Cortex of kidney (tissue), 1 donor: ENCODE measurements around the gene GNA12.

ENCODE experiments used
- DNase-seq: peaks from one replicate; lab custom pipeline; 2025; lab: John Stamatoyannopoulos, UW

Gene GNA12

DNA sequence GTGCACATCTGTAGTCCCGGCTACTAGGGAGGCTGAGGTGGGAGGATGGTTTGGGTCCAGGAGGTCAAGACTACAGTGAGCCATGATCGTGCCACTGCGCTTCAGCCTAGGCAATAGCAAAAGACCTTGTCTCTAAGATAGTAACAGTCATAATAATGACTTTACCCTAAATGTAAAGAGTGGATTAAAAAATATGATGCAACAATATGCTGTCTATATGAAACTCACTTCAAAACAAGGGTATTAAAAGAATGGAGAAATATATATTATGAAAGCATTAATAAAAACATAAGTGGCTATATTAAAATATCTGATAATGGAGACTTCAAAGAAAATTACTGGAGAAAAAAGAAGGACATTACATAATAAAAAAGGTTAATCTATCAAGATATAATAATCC lies 5.7 kb downstream of the GNA12 start:
- no peak for DNase-seq

DNA sequence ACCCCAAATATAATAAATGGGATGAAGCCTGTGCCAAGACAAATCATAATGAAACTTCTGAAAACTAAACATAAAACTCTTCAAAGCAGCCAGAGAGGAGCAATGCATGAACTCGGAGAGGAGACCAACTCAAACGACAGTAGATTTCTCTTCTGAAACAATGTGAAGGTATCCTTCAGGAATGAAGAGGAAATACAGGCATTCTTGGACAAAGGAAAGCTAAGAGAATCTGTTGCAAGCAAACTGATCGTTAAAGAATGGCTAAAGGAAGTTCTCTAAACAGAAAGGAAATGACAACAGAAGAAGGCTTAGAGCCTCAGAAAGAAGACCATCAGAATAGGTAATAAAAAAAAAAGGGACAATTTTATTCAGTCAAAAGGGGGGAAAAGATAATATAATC lies 6.6 kb downstream of the GNA12 start:
- no peak for DNase-seq

DNA sequence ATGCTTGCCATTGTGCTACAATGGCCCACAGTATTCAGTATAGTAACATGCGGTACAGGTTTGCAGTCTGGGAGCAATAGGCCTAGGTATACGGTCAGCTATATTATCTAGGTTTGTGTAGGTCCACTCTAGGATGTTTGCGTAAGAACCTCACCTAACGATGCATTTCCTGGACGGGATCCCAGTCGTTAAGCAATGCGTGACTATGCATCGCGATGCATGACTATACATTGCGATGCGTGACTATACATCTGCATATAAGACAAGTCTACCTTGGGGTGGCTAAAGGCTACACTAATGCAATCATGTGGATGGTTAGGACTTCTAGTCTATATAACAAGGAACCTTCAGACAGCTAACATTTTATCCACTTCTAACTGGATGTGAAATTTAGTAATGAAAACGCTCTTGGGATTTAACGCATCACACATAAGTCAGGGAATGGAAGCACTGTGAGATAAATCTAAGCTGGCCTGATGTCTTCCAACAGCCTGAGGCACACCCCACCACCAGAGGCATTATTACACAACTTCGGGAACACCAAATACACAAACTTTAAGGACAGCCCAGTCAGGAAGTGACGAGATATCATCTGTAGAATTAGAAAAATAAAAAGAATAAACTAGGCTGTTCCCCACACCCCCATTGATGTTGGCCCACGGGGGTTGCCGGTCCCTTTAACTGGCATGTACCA lies 9.2 kb downstream of the GNA12 start:
- no peak for DNase-seq

DNA sequence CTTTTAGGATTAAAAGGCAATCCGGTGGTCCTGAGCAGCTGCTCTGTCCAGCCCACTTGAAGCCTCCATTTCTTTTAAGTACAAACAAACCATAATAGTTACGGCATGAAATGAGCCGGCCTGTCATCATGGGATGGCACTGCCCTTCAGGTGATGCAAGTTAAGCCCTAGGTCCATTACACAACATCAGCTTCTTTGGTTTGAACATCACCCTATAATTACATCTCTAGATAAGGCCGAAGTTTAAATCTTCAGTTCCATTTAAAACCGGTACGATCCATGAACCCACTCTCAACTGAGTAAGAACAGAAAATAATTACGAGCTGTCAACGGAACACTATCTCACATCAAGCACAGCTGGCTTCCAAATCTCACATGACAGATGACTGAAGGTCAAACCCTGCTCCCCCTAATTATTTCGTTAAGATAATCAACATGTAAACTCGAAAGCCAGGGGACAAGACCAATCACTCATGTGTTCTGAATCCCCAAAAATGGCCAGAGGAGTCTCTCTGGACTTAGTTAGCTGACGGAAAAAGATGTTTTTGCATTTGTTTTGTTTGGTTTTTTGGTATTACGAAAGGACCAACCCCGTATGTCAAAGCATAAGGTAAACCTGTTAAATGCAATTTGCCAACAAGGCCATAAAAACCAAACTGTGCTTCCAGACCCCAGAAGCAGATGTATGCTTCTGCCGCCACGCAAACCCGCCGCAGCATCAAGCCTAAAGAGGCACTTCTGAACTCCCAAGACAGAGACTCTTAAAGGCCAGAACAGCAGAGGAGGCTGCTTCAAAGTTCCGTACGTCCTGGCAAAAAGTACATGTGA lies 10.8 kb downstream of the GNA12 start:
- DNase-seq = no peak

DNA sequence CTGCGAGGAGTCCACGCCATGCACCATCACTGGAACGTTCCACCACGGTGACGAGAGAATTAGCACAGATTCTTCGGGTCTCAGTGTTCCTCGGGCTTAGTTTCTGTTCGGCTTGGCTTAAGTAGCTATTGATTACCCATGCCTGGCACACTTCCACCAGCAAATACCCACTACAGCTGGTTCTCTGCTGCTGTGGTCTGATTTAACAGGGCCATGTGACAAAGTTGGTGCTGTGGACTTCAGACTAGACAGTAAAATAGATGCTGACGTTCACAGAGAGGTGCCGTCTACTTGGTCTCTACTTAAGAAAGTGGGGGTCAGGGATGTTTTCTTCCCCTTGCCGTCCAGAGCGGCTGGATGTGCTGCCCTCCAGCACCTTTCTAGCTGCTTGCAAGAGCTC lies 11.6 kb downstream of the GNA12 start:
- no peak for DNase-seq

DNA sequence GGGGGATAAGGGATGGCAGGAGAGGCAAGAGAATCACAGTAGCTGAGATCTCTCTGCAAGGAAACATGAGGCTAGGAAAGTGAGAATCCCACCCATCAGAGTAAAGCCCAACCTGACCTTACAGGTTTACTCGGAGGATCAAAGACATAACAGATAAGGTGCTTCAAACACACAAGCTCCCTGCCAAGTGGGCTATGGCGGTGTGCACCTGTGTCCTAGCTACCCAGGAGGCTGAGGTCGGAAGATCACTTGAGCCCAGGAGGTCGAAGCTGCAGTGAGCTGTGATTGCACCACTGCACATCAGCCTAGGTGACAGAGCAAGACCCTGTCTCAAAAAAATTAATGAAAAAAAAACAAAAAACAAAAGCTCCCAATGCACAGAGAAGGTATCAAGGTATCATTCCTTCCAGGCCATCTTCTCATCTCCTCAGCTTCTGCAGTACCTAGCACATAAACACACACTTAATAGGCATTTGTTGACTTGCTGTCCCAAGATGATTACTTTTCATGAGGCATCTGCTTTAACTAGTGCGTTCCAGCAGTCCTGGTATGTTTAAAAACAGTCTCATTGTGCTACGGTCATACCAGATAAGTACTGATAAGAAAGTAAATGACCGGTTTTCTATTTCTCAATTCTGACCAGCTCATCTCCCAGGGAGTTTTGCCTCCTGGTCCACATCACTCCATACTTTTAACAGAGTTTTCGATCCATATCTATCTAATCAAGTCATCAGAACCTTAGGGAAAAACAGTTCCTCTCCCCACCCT lies 13.3 kb downstream of the GNA12 start:
- DNase-seq = no peak

DNA sequence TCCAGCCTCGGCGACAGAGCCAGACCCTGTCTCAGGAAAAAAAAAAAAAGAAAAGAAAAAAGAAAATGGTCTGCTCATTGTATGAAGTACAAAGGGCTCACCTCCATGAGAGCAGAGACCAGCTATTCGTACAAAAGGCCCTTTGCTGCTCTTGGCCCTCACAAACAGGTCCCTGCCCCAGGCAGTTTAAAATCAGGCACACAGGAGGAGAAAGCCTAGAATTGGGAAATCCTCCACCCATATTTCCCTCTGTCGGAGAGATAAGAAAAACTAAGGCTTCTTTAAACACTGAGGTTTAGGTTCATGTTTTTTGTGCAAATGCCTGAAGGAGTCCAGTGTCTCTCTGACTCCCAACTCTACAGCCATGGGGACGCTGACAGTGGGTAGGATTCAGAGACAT lies 15.1 kb downstream of the GNA12 start:
- DNase-seq = no peak

DNA sequence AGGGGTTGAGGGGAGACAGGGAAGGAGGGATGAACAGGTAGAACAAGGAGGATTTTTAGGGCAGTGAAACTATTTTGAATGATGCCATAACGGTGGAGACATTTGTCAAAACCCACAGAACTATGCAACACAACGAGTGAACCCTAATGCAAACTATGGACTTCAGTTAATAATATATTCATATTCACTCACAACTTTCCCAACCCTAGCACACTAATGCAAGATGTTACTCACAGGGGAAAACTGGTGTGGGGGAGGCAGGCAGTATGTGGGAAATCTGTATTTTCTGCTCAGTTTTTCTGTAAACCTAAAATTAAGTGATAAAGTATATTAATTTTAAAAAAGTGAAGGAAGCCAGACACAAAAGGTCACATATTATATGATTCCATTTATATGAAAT lies 17.3 kb downstream of the GNA12 start:
- no peak for DNase-seq

DNA sequence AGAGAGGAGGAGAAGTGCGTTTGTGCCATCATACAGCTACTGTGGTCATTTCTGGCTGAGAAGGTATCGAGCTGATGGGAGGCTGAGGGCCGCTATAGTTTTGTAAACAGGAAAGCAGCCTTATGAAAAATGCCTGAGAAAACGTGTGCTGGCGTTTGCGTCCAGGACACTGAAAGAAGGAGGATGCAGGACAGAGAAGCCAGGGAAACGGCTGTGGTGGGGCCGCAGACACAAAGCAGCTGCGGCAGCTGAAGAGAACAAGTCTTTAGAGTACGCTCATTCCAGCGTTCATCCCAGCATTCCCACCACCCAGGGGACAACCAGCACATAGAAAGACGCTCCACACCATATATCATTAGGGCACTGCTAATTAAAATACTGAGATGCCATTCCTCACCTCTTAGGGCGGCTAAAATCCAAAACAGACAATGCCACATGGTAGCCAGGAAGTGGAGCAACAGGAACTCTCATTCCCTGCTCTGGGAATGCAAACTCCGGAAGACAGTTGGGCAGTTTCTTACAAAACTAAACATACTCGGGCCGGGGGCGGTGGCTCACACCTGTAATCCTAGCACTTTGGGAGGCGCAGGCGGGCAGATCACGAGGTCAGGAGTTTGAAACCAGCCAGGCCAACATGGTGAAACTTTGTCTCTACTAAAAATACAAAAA lies 18.4 kb downstream of the GNA12 start:
- DNase-seq = no peak

DNA sequence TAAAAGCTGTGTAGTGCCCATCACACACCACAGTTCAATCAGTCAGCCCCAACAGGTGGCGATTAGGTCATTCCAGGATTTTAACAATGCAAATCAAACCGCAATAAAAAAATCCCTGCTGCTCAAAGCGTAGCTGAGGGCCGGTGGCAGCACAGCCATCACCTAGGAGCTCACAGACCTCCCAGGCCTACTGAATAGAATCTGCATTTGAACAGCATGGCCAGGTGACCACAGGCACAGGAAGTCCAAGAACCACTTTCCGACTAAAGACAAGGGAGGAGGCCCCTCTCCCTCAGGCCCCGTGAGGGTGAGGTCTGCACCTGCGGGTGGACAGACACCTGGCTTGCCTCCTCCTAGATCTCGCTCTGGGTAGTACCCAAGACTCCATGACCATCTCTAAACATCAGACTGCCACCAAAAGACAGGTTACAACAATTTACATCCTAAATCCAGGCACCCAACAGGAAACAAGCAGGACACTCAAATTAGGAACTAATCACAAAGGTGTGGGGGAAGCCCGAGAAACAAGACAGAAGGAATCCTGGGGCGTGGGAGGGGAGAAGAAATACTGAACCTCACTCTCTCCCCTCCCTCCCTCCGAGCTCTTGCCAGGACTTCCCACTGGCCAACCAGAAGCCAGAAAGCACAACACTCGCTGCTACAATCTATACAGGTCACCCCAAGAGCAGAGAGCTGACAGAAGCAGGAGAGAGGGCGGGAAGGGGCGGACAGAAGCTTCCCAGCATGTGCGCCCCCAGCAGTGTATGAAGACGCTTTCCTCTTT lies 19.2 kb downstream of the GNA12 start:
- DNase-seq = no peak

DNA sequence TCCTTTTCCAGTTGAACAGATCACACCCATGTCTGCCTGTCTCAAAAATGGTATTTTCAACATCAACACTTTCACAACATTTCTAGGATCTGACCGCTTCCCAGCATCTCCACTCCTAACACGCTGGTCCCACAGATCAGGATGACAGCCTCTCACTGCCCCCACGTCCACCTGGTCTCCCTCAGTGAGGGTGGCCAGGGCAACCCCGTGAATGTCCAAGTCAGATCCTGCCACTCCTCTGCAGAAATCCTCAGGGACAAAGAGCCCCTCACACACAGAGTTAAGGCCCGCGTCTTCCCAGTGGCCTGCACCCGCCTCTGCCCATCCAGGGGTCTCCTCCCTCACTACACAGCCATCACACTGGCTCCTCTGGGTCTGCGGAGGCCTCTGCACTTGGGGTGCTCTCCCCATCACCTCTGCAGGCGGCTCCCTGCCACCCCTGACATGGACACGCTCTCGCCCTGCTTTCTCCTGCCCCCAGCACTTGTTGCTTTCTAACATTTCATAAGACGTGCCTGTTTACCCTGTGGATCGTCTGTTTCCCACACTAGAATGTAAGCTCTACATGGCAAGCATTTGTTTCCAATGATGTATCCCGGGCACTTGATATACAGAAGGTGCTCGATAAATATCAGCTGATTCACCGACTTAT lies 20.0 kb downstream of the GNA12 start:
- no peak for DNase-seq

DNA sequence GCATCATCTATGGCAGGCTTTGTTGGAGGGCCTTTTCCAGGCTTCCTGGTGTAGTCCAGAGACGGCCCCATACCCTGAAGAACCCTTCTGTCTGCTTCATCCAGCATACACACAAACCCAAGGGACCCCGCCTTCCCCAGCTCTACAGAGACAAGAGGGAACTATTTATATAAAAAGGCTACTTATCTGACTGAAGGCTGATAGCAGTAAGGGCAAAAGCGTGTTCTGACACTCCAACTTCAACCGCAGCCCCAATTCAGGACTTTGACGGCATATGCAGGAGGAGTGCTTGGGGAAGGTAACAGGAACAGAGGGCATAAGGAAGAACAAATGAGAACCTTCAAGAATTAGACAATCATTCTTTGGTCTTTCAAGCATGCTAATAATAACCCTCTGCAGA lies 21.0 kb downstream of the GNA12 start:
- DNase-seq = no peak

DNA sequence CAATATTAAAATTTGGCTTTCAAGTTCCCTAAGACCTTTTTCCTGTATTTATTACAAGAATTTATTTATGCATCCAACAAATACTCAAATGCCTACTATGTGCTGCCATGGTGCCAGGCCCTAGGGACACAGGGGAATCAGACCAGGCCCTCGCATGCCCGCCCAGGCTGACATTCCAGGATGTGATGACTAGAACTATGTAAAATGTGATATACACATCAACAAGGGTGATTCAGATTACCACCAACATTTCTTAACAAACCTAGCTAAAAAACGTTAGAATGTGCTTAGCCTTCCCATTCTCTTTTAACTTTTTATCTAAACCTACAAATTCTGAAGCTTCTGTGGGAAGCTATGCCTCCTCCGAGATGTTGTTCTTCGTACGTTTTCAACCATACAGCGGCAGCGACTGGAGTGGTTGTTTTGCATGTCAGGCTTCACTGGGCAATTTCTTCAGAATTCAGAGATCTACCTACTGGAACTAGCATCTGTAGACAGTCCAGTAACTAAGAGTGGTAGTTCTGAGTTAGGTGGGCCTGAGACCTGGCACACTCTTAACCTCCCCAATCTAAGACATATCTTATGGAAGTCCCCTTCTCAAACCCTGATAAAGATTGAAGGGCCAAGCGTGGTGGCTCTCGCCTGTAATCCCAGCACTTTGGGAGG lies 22.1 kb downstream of the GNA12 start:
- no peak for DNase-seq

DNA sequence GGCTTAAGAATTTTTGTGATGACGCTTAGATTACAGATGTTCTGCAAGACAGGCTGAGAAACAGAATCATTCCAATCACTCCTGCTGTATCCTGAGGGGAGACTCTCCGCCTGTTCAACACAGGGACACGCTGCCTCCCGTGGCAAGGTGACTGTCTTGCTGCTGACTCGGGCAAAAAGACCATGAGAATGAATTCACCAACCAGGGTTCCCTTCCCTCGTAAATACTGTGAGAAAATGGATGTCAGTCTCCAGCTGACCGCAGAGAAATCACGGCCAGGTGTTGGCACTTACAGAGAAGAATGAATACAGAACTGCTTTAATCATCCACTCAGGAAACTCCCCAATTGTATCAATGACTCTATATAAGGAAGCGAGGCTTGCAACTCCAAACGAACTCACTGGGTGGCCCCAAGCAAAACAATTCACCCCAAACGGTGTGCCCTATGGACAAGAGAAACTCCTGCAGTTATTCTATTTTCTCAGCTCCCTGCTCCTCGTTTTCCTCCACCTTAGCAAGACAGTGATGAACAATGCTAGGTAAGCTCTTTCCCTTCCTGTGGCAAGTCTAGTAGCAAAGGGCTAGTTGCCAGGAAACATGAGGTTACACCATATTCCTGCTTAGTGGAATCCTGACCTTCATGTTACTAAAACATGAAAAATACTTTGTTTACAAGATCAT lies 22.8 kb downstream of the GNA12 start:
- DNase-seq = no peak

DNA sequence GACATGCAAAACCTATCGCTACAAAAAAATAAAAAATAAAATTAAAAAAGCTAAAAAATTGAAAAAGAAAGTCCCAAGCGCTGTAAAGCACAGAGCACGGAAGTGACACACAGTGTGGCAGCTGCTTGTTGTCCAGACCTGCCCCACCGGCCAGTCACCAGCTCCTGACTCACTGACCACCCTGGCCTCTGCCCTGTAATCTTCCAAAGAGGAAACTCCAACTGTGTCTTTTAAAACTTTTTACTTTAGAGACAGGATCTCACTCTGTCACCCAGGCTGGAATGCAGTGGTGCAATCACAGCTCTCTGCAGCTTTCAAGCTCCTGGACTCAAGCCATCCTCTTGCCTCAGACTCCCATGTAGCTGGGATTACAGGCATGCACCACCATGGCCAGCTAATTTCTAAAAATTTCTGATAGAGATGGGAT lies 23.6 kb downstream of the GNA12 start:
- DNase-seq = no peak

DNA sequence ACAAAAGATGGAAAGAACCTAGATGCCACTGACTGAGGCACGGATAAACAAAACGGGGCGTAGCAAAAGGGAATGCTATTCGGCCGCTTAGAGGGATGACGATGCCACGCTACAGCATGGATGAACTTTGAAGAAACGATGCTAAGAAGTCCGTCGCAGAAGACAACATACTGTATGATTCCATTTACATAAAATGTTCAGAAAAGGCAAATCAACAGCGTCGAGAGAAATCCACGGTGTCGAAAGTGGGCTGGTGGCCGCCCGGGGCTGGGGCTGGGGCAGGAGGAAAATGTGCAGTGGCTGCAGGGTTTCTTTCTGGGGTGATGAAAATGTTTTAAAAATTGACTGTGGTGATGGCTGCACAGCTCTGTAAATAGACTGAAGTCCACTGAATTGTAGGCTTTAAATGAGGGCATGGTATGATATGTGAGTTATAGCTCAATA lies 24.1 kb downstream of the GNA12 start:
- DNase-seq = no peak

DNA sequence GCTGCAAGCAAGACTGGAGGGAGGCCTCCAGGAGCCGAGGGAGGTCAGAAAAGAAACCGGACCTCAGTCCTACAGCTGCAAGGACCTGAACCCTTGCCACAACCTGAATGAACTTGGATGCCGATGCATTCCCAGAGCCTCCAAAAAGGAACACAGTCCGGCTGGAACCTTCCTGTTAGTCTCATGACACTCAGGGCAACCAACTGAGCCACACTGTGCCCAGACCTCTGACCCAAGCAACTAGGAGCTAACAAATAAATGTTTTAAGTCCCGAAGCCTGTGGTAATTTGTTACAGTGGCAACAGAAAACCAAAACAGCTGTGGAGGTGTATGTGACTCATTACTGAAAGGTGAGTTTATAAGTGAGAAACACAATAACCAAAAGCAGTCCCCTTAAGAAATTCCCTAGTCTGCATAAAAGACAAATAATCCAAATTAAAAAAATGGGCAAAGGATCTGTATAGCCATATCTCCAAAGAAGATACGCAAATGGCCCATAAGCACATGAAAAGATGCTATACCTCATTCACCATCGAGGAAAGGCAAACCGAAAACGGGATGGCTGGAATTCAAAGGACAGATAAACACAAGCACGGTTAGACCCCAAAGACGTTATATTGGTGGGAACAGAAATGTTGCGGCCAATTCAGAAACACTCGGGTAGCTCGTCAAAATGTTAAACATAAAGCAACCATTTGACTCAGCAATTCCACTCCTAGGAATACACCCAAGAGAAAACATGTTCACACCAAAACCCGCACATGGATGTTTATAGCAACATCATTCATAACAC lies 24.8 kb downstream of the GNA12 start:
- no peak for DNase-seq

DNA sequence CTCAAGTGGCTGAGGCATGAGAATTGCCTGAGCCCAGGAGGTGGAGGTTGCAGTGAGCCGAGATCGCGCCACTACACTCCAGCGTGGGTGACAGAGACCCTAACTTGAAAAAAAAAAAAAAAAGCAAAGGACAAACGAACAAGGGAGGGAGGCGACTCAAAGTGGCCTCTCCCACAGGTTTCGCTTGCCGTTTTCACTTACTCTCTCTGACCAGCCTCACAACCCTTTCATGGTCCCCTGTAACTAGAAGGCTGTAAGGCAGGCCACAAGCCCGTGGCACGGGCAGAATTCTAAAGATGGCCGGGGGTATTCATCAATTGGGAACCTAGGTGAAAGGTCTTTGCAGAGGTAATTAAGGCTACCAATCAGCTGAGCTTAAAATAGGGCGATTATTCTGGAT lies 25.5 kb downstream of the GNA12 start:
- DNase-seq = no peak

DNA sequence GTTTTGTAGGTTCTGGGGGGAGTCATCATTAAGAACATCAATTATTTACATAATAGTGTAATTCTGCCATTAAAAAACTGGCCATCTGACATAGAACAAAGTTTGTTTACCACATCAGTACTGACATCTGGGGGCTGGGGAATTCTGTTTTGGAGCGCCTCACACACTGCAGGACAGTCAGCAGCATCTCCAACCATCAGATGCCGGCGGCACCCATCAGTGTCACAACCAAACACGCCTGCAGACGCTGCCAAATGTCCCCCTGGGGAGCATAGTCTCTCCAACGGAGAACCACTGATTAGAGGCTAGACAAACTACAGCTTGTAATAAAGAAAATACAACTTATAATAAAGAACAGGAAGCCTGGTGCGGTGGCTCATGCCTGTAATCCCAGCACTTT lies 26.0 kb downstream of the GNA12 start:
- no peak for DNase-seq
